HG03520 (cell line): ENCODE measurements around the gene STK35.

Experiments
- ATAC-seq: cut with Tn5 transposase; IDR thresholded peaks from one replicate; pipeline ENCODE4 v1.9.1; 2021; ENCODE audit warnings: mild to moderate bottlenecking, moderate library complexity; ENCODE audit not compliant: unreplicated experiment

Gene STK35

DNA sequence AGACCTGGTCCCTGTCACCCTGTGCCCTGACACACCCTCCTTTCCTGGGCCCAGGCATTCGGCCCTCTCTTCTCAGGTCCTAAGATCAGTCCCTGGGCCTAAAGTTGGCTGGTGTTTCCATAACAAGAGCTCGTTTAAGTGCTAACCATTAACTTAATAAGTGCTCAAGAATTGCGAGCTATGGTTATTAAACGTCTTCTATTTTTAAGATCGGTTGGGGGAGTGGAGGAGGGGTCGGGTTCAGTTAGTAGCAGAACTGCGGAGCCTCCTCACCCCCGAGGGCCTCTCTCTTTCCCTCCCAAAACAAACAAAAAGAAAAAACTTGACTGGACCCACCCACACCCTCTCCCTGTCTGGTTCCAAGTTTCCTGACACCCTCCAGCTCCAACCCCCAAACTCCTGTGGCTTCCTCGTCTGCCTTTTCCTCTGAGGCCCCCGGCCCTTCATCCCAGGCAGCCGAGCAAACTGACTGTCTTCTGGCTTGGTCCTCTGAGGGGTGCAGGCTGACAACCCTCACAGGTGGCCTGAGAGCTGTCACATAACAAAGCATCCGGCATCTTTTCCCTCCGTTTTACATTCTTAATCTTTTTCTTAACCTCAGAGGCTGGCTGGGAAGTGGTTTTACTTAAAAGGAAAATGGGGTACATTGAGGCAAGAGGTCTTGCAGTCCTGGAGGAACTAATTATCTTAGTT, 2.0 kb downstream of the STK35 start:
- no peak for ATAC-seq

- ATAC-seq, result no peak
These were observed 2.6 kb downstream of the STK35 start for GRCh38 chr20:2104236-2104635.

DNA sequence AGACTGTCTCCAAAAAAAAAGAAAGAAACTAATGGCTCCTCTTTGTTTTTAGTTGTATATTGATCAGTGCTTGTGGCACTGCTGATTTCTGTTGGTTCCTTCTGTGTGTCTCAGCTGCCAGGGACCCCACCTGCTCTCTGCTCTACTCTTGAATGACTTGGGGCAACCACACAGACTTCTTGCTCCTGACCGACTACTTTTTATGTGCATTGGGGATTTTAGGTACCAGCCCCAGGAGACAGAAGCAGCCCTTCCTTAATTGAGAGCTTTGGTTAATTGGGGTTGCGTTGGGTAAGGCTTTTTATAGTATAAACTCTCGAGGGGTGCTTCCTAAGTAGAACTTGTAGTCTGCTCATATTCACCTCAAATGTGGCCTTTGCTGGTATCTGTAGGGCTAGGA, 6.9 kb downstream of the STK35 start:
- ATAC-seq, result no peak

DNA sequence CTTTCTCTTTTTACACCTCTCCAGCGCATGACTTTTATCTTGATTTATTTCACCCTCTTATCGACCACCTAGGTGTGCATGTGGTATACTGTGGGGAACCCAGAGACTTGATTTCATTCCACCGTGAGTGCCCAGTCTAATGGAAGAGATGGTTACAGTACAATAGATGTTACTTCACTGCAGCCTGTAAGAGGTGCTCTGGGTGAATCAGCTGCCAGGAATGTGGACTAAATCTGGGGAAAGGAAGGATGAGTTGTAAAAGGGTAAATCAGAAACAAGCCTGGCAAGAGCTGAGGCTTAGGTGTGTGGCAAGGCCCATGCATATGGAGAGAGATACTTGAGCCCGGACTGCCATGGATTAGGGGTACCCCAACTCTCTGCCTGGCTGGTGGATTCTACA, 7.4 kb downstream of the STK35 start:
- no peak for ATAC-seq

- ATAC-seq, result no peak
These were observed 8.0 kb downstream of the STK35 start for GRCh38 chr20:2109425-2110210.

- ATAC-seq, result no peak
These were observed 11.3 kb downstream of the STK35 start for GRCh38 chr20:2112910-2113309.

DNA sequence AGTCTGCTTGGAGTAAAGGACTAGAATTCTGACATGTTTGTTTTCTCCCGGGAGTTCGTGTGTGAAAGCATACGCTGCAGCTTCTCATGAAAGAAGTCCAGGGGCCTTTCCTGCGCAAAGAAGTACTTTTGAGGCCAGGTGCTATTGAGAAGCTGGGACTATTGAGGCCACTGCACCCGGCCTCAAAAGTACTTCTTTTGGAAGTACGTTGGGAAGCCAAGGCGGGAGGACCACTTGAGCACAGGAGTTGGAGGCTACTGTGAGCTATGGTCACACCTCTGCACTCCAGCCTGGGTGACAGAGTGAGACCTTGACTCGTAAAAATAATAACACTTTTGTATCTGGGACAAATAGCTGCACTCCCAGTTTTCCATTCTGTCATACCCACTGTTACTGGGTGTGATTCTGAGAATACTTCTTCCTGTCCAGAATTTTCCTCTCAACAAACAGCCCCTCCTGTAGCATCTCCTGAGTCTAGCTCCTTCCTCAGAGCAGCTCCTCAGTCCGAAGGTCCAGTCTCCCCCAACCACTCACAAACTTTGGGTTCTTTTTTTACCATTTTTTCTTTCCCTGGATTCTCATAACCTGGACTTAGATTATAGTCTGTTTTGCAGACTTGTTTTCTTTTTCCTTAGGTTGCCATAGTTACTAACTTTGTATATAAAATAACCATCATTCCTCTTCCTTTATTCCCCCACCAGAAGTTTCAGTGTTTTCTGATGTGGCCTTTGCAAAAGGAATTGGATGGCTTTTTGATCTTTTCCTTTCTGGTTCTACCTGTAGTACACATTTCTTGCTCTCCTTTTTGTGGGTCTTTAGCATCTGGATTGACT, 12.7 kb downstream of the STK35 start:
- no peak for ATAC-seq

GRCh38 chr20:2114990-2115681, 13.5 kb downstream of the STK35 start:
- ATAC-seq, result no peak

DNA sequence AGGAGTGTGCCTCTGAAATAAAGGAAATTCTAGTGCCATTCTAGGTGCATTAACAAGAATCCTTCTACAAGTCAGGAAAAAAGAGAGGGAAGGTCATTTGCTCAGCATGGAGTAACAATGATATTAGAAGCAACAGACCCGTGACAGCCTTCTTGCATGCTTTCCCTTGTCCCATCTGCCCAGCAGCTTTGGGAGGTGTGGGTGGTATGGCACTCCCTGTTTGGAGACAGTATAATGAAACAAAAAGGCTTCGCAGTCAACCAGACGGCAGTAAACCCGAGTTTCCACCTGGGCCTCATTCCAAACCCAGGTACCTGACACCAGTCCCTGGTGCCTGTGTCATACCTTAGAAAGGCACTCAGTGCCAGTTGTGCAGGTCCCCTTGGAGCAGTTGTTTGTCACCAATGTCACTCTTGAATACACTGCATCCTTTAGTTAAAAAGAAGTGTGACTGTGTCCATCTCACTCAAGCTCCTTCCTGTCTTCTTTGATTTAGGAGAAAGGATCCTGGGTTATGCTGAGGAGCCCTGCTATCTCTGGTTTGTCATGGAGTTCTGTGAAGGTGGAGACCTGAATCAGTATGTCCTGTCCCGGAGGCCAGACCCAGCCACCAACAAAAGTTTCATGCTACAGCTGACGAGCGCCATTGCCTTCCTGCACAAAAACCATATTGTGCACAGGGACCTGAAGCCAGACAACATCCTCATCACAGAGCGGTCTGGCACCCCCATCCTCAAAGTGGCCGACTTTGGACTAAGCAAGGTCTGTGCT, 14.7 kb downstream of the STK35 start:
- no peak for ATAC-seq

DNA sequence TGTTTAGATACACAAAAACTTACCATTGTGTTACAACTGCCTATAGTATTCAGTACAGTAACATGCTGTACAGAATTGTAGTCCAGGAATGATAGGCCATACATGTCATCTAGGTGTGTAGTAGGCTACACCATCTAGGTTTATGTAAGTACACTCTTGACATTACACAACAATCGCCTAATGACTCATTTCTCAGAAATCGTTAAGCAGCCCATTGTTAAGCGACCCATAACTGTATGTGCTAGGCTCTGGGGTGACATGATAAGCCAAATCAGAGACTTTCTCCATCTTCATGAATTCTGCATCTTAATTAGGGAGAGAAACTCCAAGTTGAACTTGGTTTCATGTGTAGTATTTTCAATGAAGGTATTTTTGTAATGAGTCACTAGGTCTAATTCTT, 17.2 kb downstream of the STK35 start:
- ATAC-seq, result no peak

- no peak for ATAC-seq
These were observed 21.3 kb downstream of the STK35 start for GRCh38 chr20:2122936-2123335.

- ATAC-seq, result no peak
These were observed 22.1 kb downstream of the STK35 start for GRCh38 chr20:2123720-2124119.

GRCh38 chr20:2124564-2125213, 23.1 kb downstream of the STK35 start:
- ATAC-seq, result no peak

- ATAC-seq, result no peak
These were observed 24.0 kb downstream of the STK35 start for GRCh38 chr20:2125474-2126112.

DNA sequence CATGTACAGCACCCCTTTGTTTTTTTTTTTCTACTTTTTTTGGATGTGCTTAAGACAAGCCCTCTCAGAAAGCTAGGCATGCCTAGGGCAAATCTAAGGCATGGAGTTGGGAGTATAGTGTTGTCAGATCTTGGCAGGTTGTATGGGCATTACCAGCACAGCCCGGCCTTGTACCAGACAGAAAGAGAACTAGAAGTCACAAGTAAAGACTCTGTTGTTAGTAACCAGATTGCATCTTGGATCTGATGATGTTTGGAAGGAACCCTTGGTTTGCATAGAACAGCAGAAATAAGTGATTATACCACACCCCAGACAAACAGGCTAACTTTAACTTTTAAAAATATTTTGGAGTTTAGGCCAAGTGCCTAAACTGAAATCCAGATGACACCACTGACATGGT, 25.6 kb downstream of the STK35 start:
- no peak for ATAC-seq

DNA sequence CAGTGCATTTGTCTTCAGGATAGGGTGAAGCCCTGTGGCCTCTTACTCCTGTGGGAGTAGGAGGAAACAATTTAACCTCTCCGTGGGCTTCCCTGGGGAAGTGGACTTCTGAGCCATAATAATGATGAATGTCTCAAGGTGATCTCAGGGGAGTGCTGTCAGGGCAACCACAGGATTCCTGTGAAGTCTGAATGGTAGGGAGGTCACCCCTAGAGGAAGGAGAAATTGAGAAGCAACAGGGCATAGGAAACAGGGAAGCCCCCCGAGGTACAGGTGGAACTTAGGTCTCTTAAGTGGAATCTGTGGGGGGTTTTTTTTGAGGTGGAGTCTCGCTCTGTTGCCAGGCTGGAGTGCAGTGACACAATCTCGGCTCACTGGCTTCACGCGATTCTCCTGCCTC, 26.9 kb downstream of the STK35 start:
- ATAC-seq, result no peak

GRCh38 chr20:2130062-2130591, 28.5 kb downstream of the STK35 start:
- no peak for ATAC-seq

DNA sequence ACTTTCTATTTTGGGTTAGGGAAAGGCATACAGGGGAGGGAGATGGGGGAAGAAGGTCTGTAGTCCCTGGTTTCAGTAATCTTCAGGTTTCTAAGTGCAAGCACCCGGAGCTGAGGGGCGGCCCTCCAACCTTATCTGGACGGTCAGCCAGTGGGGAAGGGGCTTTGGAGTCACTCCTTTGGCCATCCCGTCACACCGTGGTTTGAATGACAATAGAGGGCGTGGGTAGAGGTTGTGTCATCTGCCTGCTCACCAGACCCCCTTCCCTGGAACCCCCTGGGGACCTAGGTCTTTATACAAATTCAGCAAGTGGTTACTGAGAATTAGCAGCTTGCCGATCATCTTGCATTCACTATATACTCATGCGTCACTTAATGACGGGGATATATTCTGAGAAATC, 29.1 kb downstream of the STK35 start:
- no peak for ATAC-seq

- no peak for ATAC-seq
These were observed 29.7 kb downstream of the STK35 start for GRCh38 chr20:2131366-2131765.
